Spleen (tissue), 11 donors: ENCODE results near the gene CSTB. TPM values are rescaled to one million over a fixed set of nuclear protein-coding genes. Genes with fewer than 3 reads are reported as not detected.
A peak's percentile ranks its signal among the peaks of the same experiment; 100 is the strongest.

Experiments used
- DNase-seq: peaks from one replicate; pipeline ENCODE4 v3.0.0-alpha.2; 2020
- H3K27ac ChIP-seq, 8 donors: fragments of 200-600 bp; sonication (generic) in 7 of 8; 1 replicate in 4 of 8; 2 replicates in 4 of 8; pipeline versions ENCODE4 v1.5.0 to v1.8.0; 2016 to 2021; ENCODE audit warnings: inconsistent platforms in 4 of 8, mild to moderate bottlenecking in 4 of 8, moderate library complexity in 1 of 8
- H3K27me3 ChIP-seq, 7 donors: fragments of 200-600 bp; sonication (generic) in 6 of 7; replicated peaks in 1 of 7; 1 replicate in 4 of 7; 2 replicates in 3 of 7; pipeline versions ENCODE4 v1.5.0 to v1.8.0; 2016 to 2021; ENCODE audit warnings: inconsistent platforms in 3 of 7, mild to moderate bottlenecking in 1 of 7
- H3K36me3 ChIP-seq, 6 donors: fragments of 200-600 bp; sonication (generic) in 5 of 6; 1 replicate in 4 of 6; 2 replicates in 2 of 6; pipeline versions ENCODE4 v1.5.0 to v1.8.0; 2016 to 2021; ENCODE audit warnings: inconsistent platforms in 2 of 6
- H3K4me1 ChIP-seq, 6 donors: fragments of 200-600 bp; sonication (generic) in 5 of 6; 1 replicate in 3 of 6; 2 replicates in 3 of 6; pipeline versions ENCODE4 v1.5.0 to v1.8.0; 2016 to 2021; ENCODE audit warnings: inconsistent platforms in 3 of 6
- H3K4me3 ChIP-seq, 8 donors: fragments of 200-600 bp; sonication (generic) in 7 of 8; 1 replicate in 4 of 8; 2 replicates in 4 of 8; pipeline versions ENCODE4 v1.5.0 to v1.8.0; 2016 to 2021; ENCODE audit warnings: inconsistent platforms in 4 of 8, mild to moderate bottlenecking in 4 of 8, moderate library complexity in 2 of 8
- H3K9me3 ChIP-seq, 8 donors: fragments of 200-600 bp; sonication (generic) in 7 of 8; 1 replicate in 4 of 8; 2 replicates in 4 of 8; pipeline versions ENCODE4 v1.5.0 to v1.8.0; 2016 to 2021; ENCODE audit warnings: inconsistent platforms in 4 of 8
- CTCF ChIP-seq, 11 experiments: fragments of 200-600 bp in 7 of 11; fragments of 450-650 bp in 4 of 11; sonication (generic) in 4 of 11; IDR thresholded peaks in 8 of 11; conservative IDR thresholded peaks in 3 of 11; 1 replicate in 7 of 11; 2 replicates in 4 of 11; pipeline versions ENCODE4 v1.4.0 to v1.8.0; 2016 to 2021; ENCODE audit warnings: antibody characterized with exemption in 11 of 11, inconsistent platforms in 4 of 11, mild to moderate bottlenecking in 1 of 11
- POLR2A ChIP-seq, 3 donors: fragments of 450-650 bp; IDR thresholded peaks; one replicate each; pipeline ENCODE4 v1.5.1; 2017; ENCODE audit warnings: antibody characterized with exemption in 3 of 3, mild to moderate bottlenecking in 1 of 3
- POLR2AphosphoS5 ChIP-seq, 3 donors: sonication (generic); formaldehyde crosslinking; IDR thresholded peaks; one replicate each; pipeline ENCODE4 v1.5.1; 2017; ENCODE audit warnings: antibody characterized with exemption in 3 of 3
- whole genome bisulfite sequencing, 5 donors: extraction: QIAGEN DNeasy Blood & Tissue Kit in 3 of 5; methylation state at CpG; one replicate each; pipeline versions ENCODE4 v1.1.5 to v1.1.7; 2013 to 2018; 5-methylcytosine and 5-hydroxymethylcytosine counted together
- intact Hi-C: fragments of 100-400 bp; cut with DNase I; formaldehyde crosslinking; loops from one replicate; pipeline ENCODE4 v1.15.0; 2023; ENCODE audit warnings: low total_unique reads
- polyA plus RNA-seq, 3 donors: library from polyadenylated mRNA; stranded (reverse); fragments of 200-250 nt; gene quantifications; one replicate each; pipeline ENCODE4 v1.2.1, GENCODE V29; 2013
- total RNA-seq, 7 donors: library from RNA; depleted of rRNA in 3 of 7; stranded (reverse); fragments of >200 nt in 3 of 7; fragmentation: NEBNext Ultra II Directional in 4 of 7; extraction: Animal tissue kit (Norgen Biotek cat#: 25700) in 4 of 7; gene quantifications; one replicate each; pipeline versions ENCODE4 v1.1.0 to v1.2.1, GENCODE V29; 2016 to 2021
- donor health status: healthy with polysubstance abuse.
- donor health status: DM: no; HTN: no; CAD: no; lungs with moderate emphysema.
- donor health status: DM: no; HTN: no; CAD: no.
- donor health status: Bipolar disorder and iron deficiency.
- donor health status: healthy.
- donor health status: DM: no; HTN: no; CAD: no.
- donor health status: DM: yes; HTN: yes; CAD: no.

CSTB gene
- total and polyA plus RNA-seq, 10 donors: 10.5 to 93.8 (median 33.2) TPM

GRCh38 chr21:43810505-43811261 is 34.6 kb upstream of the CSTB start:
- WGBS, 5 donors: 14 to 22% (median 17%) methylated on average over 18 to 23 of the region's 23 CpGs
- Histone ChIP-seq H3K4me3 (peak overlapping the region in 4 of 8 donors; percentile 6 to 54 (median 20)), H3K27ac (peak overlapping the region in 5 of 8 donors; percentile 52 to 77 (median 66)), H3K9me3 (no peaks in the 10 kb centered on the region), H3K4me1 (peaks cover 14 to 75% (median 51%) of the 10 kb centered on the region in 6 donors), H3K36me3 (peaks cover 0 to 18% (median 0%) of the 10 kb centered on the region in 6 donors), H3K27me3 (no peaks in the 10 kb centered on the region)
- peak; percentile 96 for DNase-seq
- peak; percentile 94 to 98 (median 96) for TF ChIP-seq CTCF (IDR thresholded peaks at IDR 0.05 in 8 of 11, conservative IDR thresholded peaks at IDR 0.05 in 3 of 11)
- TF ChIP-seq POLR2AphosphoS5 (IDR thresholded peaks at IDR 0.05): peak; percentile 56 to 77 (median 65)
- no peak for TF ChIP-seq POLR2A (IDR thresholded peaks at IDR 0.05)
- intact Hi-C loops: loop anchor here (10.0 kb wide), 1 partner anchor 124 kb away; no protein-coding TSS in a partner anchor

GRCh38 chr21:43809853-43810504 is 33.9 kb upstream of the CSTB start:
- Histone ChIP-seq H3K4me3 (no peak overlapping the region), H3K4me1 (peaks cover 14 to 82% (median 57%) of the 10 kb centered on the region in 6 donors), H3K27ac (peak overlapping the region in 2 of 8 donors; percentile 8 to 77), H3K27me3 (no peaks in the 10 kb centered on the region), H3K36me3 (peaks cover 0 to 18% (median 0%) of the 10 kb centered on the region in 6 donors), H3K9me3 (no peaks in the 10 kb centered on the region)
- intact Hi-C loops: loop anchor here (10.0 kb wide), 1 partner anchor 125 kb away; no protein-coding TSS in a partner anchor
- DNase-seq: no peak
- TF ChIP-seq POLR2AphosphoS5 (IDR thresholded peaks at IDR 0.05) (no peak), POLR2A (IDR thresholded peaks at IDR 0.05) (no peak)
- WGBS, 5 donors: 73 to 78% (median 73%) methylated on average over 24 to 26 of the region's 26 CpGs

- peaks cover 0 to 23% (median 2%) of the 10 kb centered on the region in 6 donors for H3K36me3 ChIP-seq
- no peaks in the 10 kb centered on the region for H3K9me3 ChIP-seq
- H3K27me3 ChIP-seq: no peaks in the 10 kb centered on the region
- H3K4me3 ChIP-seq: no peak overlapping the region
- peak overlapping the region in 2 of 8 donors; percentile 8 to 30 for H3K27ac ChIP-seq
- peak; percentile 70 for DNase-seq
- peaks cover 14 to 88% (median 63%) of the 10 kb centered on the region in 6 donors for H3K4me1 ChIP-seq
- WGBS, 5 donors: 77 to 89% (median 83%) methylated on average over 14 to 16 of the region's 16 CpGs
- TF ChIP-seq CTCF (IDR thresholded peaks at IDR 0.05 in 8 of 11, conservative IDR thresholded peaks at IDR 0.05 in 3 of 11) (no peak), POLR2AphosphoS5 (IDR thresholded peaks at IDR 0.05) (peak in 2 of 3 donors; percentile 19 to 31)
- intact Hi-C loops: no loop called here
Measured at GRCh38 chr21:43809346-43809799, 33.3 kb upstream of the CSTB start.

GRCh38 chr21:43808832-43809251 is 32.7 kb upstream of the CSTB start:
- H3K4me1 ChIP-seq: peaks cover 14 to 92% (median 64%) of the 10 kb centered on the region in 6 donors
- H3K27ac ChIP-seq: no peak overlapping the region
- no peaks in the 10 kb centered on the region for H3K9me3 ChIP-seq
- H3K27me3 ChIP-seq: no peaks in the 10 kb centered on the region
- H3K4me3 ChIP-seq: no peak overlapping the region
- peaks cover 0 to 29% (median 8%) of the 10 kb centered on the region in 6 donors for H3K36me3 ChIP-seq
- peak; percentile 73 for DNase-seq
- TF ChIP-seq CTCF (IDR thresholded peaks at IDR 0.05 in 8 of 11, conservative IDR thresholded peaks at IDR 0.05 in 3 of 11) (no peak), POLR2A (IDR thresholded peaks at IDR 0.05) (no peak), POLR2AphosphoS5 (IDR thresholded peaks at IDR 0.05) (no peak)
- 80 to 93% (median 86%) methylated on average over 11 to 22 of the region's 22 CpGs for WGBS, 5 donors
- intact Hi-C loops: no loop called here
